PFSK-1 (cell line): Measurements from ENCODE around the gene TTC39C.

Experiments used
- FOXP2 ChIP-seq: optimal IDR thresholded peaks from 2 replicates; pipeline ENCODE3; 2011; ENCODE audit warnings: borderline replicate concordance, control low read depth, inconsistent platforms; ENCODE audit not compliant: insufficient read depth; ENCODE audit errors: extremely low read length, extremely low read depth
- POLR2AphosphoS5 ChIP-seq: IDR thresholded peaks from 2 replicates; pipeline ENCODE4 v1.6.1; 2012; ENCODE audit warnings: low read depth, mild to moderate bottlenecking, control low read depth, low read length, moderate library complexity
- REST ChIP-seq, 2 experiments: IDR thresholded peaks; 2 replicates each; pipeline versions ENCODE4 v1.6.1 to v1.8.0; 2011 to 2012; ENCODE audit warnings: low read depth in 2 of 2, low read length in 2 of 2, control low read depth in 1 of 2, inconsistent platforms in 1 of 2, mild to moderate bottlenecking in 1 of 2, moderate library complexity in 1 of 2; ENCODE audit not compliant: insufficient read depth in 1 of 2
- SIN3A ChIP-seq: IDR thresholded peaks from 2 replicates; pipeline ENCODE4 v1.6.1; 2012; ENCODE audit warnings: mild to moderate bottlenecking, low read length, moderate library complexity, borderline replicate concordance; ENCODE audit not compliant: insufficient read depth
- TAF1 ChIP-seq: IDR thresholded peaks from 2 replicates; pipeline ENCODE4 v1.6.1; 2012; ENCODE audit warnings: low read length, control low read depth, borderline replicate concordance; ENCODE audit not compliant: insufficient read depth

Gene TTC39C

DNA sequence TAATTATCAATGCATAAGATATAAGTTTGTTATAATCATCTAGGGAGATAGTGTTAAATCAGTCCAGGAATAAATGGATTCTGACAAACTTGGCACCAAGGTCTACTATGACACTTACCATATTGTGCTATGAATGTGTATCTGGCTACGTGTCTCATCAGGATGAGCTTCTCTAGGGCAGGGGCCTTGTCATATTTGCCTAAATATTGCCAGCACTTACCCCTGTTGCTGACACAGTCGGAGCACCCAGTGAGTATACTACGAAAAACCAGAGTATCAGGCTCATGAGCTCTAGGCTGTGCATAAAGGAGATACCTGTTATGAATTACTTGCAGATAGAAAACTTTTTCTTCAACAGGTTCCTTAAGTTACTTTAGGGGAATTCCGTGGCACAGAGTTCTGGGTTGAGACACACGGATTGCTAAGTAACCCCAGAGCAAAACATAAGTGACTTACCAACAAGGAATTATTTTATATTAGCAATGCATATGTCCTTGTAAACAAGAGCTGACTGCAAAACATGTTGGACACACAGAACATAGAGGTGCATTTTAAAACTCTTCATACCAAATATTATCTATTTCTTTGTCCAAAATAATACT lies 7.7 kb upstream of the TTC39C start:
- TF ChIP-seq POLR2AphosphoS5: no peak
- TF ChIP-seq TAF1: no peak
- TF ChIP-seq SIN3A: no peak
- no peak for TF ChIP-seq FOXP2
- no peak for TF ChIP-seq REST (IDR thresholded peaks at IDR 0.05; ENCODE audit: insufficient read depth in 1 of 2, low read depth in 2 of 2, low read length in 2 of 2)

- TF ChIP-seq REST (IDR thresholded peaks at IDR 0.05; ENCODE audit: insufficient read depth in 1 of 2, low read depth in 2 of 2, low read length in 2 of 2) (no peak), POLR2AphosphoS5 (no peak), SIN3A (no peak), TAF1 (no peak), FOXP2 (no peak)
Observed at GRCh38 chr18:24009246-24009645, 5.3 kb upstream of the TTC39C start.

DNA sequence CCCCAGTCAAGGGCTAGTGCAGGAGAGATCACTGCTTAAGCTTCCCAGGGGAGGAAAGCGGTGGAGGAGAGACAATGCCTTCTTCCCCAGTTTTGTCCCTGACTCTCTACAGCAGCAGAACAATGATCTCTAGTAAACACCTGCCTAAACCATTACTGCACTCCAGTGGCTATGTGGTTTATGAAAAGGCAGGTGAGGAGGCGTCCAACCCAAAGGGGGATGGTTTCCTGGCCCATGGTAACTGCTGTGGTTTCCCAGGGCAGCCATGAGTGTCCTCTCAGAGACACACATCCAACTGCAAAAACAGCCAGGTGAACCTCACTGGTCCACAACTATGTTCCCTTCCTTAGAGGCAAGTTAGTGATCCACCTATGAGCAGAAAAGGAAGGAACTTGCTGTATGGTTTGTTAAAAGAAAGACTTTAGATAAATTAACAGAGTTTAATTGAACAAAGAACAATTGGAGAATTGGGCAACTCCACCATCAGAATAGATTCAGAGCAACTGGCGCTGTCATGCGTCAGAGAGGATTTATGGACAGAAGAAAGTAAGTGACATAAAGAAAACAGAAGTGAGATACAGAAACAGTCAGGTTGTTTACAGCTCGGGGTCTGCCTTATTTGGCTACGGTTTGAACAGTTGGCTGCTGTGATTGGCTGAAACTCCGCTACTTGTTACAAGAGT lies 4.8 kb upstream of the TTC39C start:
- TF ChIP-seq FOXP2: no peak
- no peak for TF ChIP-seq REST (IDR thresholded peaks at IDR 0.05; ENCODE audit: insufficient read depth in 1 of 2, low read depth in 2 of 2, low read length in 2 of 2)
- TF ChIP-seq POLR2AphosphoS5: no peak
- TF ChIP-seq SIN3A: no peak
- TF ChIP-seq TAF1: no peak

DNA sequence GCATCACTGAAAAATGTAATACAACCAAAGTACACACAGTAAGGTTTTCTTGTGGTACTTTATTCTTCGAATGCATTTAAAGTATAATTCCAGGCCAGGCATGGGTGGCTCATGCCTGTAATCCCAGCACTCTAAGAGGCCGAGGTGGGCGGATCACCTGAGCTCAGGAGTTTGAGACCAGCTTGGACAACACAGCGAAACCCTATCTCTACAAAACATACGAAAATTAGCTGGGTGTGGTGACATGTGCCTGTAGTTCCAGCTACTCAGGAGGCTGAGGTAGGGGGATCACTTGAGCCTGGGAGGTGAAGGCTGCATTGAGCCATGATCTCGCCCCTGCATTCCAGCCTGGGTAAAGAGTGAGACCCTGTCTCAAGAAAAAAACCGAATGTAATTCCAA lies 3.9 kb upstream of the TTC39C start:
- TF ChIP-seq TAF1: no peak
- TF ChIP-seq POLR2AphosphoS5: no peak
- no peak for TF ChIP-seq REST (IDR thresholded peaks at IDR 0.05; ENCODE audit: insufficient read depth in 1 of 2, low read depth in 2 of 2, low read length in 2 of 2)
- no peak for TF ChIP-seq FOXP2
- no peak for TF ChIP-seq SIN3A
